ENCODE results near the gene SLC38A10. TPM values are rescaled to one million over a fixed set of nuclear protein-coding genes. Genes with fewer than 3 reads are reported as not detected.

The SLC38A10 gene
- total and polyA plus RNA-seq, 2 donors from 2014 or later, result 72.7 to 89.7 TPM

DNA sequence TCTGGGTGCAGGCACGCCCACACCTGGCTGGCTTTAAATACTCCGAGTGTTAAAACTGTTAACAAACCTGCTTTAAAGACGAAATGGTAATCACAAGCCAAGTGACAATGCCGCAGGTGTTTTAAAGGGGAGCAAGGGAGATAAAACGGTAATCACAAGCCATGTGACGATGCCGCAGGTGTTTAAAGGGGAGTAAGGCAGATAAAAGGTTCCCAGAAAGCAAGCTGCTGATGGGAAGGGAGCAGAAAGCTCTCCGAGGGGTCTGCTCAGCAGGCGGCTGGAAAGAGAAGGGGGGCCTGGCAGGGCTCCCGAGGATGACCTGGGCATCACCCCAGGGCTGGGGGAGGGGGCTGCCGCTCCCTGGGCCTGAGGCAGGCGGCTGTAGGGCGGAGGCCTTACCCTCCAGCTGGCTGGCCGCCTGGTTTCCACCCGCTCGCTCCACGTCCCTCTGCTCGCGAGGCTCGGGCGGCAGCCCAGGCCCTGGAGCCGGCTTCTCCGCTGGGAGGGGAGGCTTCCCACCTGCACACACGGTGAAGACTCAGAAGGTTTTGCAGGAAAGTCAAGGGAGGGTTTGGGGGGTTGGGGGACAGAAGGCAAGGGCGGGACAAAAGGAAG is 43.9 kb downstream of the SLC38A10 start:
- no peak overlapping the region for H3K4me3 ChIP-seq (ENCODE audit: low read length in 3 of 3)
- H3K27me3 ChIP-seq (ENCODE audit: control insufficient read depth, insufficient read depth, low read length), result no peaks in the 10 kb centered on the region
- intact Hi-C loops (cut with DNase I), result loop anchor here (10.0 kb wide), 1 partner anchor 234 kb away; no protein-coding TSS in a partner anchor
- H3K27ac ChIP-seq (ENCODE audit: low read depth in 2 of 2, low read length in 2 of 2), result no peak overlapping the region
- FAIRE-seq (no peak), DNase-seq (peak in 1 of 5 donors; percentile 67)
- peaks cover 0 to 17% (median 7%) of the 10 kb centered on the region in 3 donors for H3K4me1 ChIP-seq (ENCODE audit: control insufficient read depth in 2 of 3, insufficient read depth in 2 of 3, low read depth in 1 of 3, low read length in 3 of 3)
- no peaks in the 10 kb centered on the region for H3K9me3 ChIP-seq (ENCODE audit: control insufficient read depth in 2 of 3, insufficient read depth in 1 of 3, low read length in 3 of 3)
- no peak overlapping the region for H3K9ac ChIP-seq (ENCODE audit: low read length in 3 of 3)
- TF ChIP-seq, protein P1, sequence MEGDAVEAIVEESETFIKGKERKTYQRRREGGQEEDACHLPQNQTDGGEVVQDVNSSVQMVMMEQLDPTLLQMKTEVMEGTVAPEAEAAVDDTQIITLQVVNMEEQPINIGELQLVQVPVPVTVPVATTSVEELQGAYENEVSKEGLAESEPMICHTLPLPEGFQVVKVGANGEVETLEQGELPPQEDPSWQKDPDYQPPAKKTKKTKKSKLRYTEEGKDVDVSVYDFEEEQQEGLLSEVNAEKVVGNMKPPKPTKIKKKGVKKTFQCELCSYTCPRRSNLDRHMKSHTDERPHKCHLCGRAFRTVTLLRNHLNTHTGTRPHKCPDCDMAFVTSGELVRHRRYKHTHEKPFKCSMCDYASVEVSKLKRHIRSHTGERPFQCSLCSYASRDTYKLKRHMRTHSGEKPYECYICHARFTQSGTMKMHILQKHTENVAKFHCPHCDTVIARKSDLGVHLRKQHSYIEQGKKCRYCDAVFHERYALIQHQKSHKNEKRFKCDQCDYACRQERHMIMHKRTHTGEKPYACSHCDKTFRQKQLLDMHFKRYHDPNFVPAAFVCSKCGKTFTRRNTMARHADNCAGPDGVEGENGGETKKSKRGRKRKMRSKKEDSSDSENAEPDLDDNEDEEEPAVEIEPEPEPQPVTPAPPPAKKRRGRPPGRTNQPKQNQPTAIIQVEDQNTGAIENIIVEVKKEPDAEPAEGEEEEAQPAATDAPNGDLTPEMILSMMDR (IDR thresholded peaks at IDR 0.05; ENCODE audit: borderline replicate concordance, extremely low read depth, insufficient read depth), result no peak
- H3K36me3 ChIP-seq (ENCODE audit: control insufficient read depth in 2 of 3, insufficient read depth in 3 of 3, low read length in 3 of 3), result peaks cover 0 to 13% (median 4%) of the 10 kb centered on the region in 3 donors

- FAIRE-seq, result no peak
Observed at GRCh38 chr17:81250286-81251093, 44.6 kb downstream of the SLC38A10 start.

DNA sequence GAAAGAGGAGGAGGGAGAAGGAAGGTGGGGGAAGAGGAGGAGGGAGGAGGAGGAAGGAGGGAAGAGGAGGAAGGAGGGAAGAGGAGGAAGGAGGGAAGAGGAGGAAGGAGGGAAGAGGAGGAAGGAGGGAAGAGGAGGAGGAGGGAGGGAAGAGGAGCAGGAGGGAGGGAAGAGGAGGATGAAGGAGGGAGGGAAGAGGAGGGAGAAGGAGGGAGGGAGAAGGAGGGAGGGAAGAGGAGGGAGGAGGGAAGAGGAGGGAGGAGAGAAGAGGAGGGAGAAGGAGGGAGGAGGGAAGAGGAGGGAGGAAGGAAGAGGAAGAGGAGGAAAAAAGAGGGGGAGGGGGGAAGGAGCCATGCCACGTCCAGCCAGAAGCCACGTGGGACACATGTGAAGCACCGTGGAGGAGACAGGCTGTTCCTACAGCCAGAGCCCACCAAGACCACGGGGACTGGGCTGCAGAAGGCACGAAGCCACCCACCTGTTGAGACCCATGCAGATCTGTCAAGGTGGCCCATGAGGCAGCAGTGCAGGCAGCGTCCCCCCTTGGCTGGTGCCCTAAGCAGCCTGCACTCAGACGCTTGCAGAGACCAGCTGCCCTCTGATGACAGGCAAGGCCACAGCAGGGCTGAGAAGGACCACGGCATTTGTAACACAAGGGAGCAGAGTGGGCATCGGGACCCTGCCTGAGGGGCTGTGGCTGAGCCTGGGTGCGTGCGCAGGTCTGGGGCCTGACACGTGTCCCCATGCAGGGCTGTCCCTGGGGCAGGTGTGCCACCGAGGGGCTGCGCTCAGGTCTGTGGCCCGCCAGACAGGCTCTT is 45.7 kb downstream of the SLC38A10 start:
- intact Hi-C loops (cut with DNase I), result loop anchor here (10.0 kb wide), 1 partner anchor 235 kb away; no protein-coding TSS in a partner anchor
- Histone ChIP-seq H3K27ac (ENCODE audit: low read depth in 2 of 2, low read length in 2 of 2) (no peak overlapping the region), H3K36me3 (ENCODE audit: control insufficient read depth in 2 of 3, insufficient read depth in 3 of 3, low read length in 3 of 3) (peaks cover 0 to 13% (median 4%) of the 10 kb centered on the region in 3 donors), H3K9me3 (ENCODE audit: control insufficient read depth in 2 of 3, insufficient read depth in 1 of 3, low read length in 3 of 3) (no peaks in the 10 kb centered on the region), H3K4me3 (ENCODE audit: low read length in 3 of 3) (no peak overlapping the region), H3K27me3 (ENCODE audit: control insufficient read depth, insufficient read depth, low read length) (no peaks in the 10 kb centered on the region), H3K9ac (ENCODE audit: low read length in 3 of 3) (no peak overlapping the region), H3K4me1 (ENCODE audit: control insufficient read depth in 2 of 3, insufficient read depth in 2 of 3, low read depth in 1 of 3, low read length in 3 of 3) (peaks cover 0 to 8% (median 7%) of the 10 kb centered on the region in 3 donors)
- DNase-seq (peak in 3 of 5 donors; percentile 25 to 68 (median 49)), FAIRE-seq (no peak)
- TF ChIP-seq, protein P1 (IDR thresholded peaks at IDR 0.05; ENCODE audit: borderline replicate concordance, extremely low read depth, insufficient read depth), result no peak

More at GRCh38 chr17:81250286-81251093, 44.6 kb downstream of the SLC38A10 start:
- Histone ChIP-seq H3K9me3 (ENCODE audit: control insufficient read depth in 2 of 3, insufficient read depth in 1 of 3, low read length in 3 of 3) (no peaks in the 10 kb centered on the region), H3K4me3 (ENCODE audit: low read length in 3 of 3) (no peak overlapping the region), H3K9ac (ENCODE audit: low read length in 3 of 3) (no peak overlapping the region), H3K36me3 (ENCODE audit: control insufficient read depth in 2 of 3, insufficient read depth in 3 of 3, low read length in 3 of 3) (peaks cover 0 to 13% (median 4%) of the 10 kb centered on the region in 3 donors), H3K27me3 (ENCODE audit: control insufficient read depth, insufficient read depth, low read length) (no peaks in the 10 kb centered on the region), H3K27ac (ENCODE audit: low read depth in 2 of 2, low read length in 2 of 2) (no peak overlapping the region), H3K4me1 (ENCODE audit: control insufficient read depth in 2 of 3, insufficient read depth in 2 of 3, low read depth in 1 of 3, low read length in 3 of 3) (peaks cover 0 to 16% (median 3%) of the 10 kb centered on the region in 3 donors)
- TF ChIP-seq, protein P1 (IDR thresholded peaks at IDR 0.05; ENCODE audit: borderline replicate concordance, extremely low read depth, insufficient read depth), result no peak
- DNase-seq, result peak in 2 of 5 donors; percentile 36 to 76
- intact Hi-C loops (cut with DNase I), result loop anchor here (10.0 kb wide), 1 partner anchor 234 kb away; no protein-coding TSS in a partner anchor

All from kidney (tissue), 14 donors.